Right lobe of liver (tissue), 4 donors: ENCODE data around the gene SEMA3B.

Experiments used
- POLR2A ChIP-seq: fragments of 450-650 bp; IDR thresholded peaks from one replicate; pipeline ENCODE4 v1.6.1; 2017; ENCODE audit warnings: antibody characterized with exemption, mild to moderate bottlenecking
- TF ChIP-seq, protein P1 (sequence below), 4 donors: fragments of 200-600 bp in 3 of 4; fragments of 450-650 bp in 1 of 4; IDR thresholded peaks; one replicate each; pipeline versions ENCODE4 v1.5.1 to v1.8.0; 2016 to 2022; ENCODE audit warnings: antibody characterized with exemption in 4 of 4, mild to moderate bottlenecking in 2 of 4
- donor health status: DM: no; HTN: no; CAD: no.
- donor health status: DM: no; HTN: no; CAD: no.
- donor health status: DM: no; HTN: yes; CAD: no.

DNA sequence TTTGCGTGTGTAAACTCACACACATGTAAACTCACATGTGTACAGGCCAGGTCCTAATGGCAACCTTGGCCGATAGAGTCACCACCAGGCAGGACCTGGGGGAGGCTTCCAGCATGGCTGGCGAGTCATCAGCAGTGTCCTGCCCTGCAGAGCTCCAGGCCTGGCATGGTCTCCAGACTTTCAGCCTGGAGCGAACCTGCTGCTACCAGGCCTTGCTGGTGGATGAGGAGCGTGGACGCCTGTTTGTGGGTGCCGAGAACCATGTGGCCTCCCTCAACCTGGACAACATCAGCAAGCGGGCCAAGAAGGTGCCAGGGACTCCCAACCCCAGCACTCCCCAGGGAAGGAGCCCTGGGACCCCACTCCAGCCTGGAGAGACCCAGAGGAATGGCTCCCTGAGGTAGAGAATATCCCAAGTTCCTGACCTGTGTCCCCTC, 1.0 kb downstream of the SEMA3B start:
- TF ChIP-seq, protein P1, sequence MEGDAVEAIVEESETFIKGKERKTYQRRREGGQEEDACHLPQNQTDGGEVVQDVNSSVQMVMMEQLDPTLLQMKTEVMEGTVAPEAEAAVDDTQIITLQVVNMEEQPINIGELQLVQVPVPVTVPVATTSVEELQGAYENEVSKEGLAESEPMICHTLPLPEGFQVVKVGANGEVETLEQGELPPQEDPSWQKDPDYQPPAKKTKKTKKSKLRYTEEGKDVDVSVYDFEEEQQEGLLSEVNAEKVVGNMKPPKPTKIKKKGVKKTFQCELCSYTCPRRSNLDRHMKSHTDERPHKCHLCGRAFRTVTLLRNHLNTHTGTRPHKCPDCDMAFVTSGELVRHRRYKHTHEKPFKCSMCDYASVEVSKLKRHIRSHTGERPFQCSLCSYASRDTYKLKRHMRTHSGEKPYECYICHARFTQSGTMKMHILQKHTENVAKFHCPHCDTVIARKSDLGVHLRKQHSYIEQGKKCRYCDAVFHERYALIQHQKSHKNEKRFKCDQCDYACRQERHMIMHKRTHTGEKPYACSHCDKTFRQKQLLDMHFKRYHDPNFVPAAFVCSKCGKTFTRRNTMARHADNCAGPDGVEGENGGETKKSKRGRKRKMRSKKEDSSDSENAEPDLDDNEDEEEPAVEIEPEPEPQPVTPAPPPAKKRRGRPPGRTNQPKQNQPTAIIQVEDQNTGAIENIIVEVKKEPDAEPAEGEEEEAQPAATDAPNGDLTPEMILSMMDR (IDR thresholded peaks at IDR 0.05) = no peak
- TF ChIP-seq POLR2A = no peak
